K562 (cell line): ENCODE measurements around the gene PRKCB. TPM values are rescaled to one million over a fixed set of nuclear protein-coding genes. Genes with fewer than 3 reads are reported as not detected.
A peak's percentile ranks its signal among the peaks of the same experiment; 100 is the strongest.

Source experiments
- ATF2 ChIP-seq: sonication (generic); formaldehyde crosslinking; IDR thresholded peaks from 2 replicates; pipeline ENCODE4 v1.8.1; 2022; ENCODE audit warnings: missing genetic modification reagents
- HSF4 ChIP-seq: fragments of 250-450 bp; sonication (Bioruptor Pico); IDR thresholded peaks from 2 replicates; pipeline ENCODE4 v2.1.2; 2022; ENCODE audit warnings: mild to moderate bottlenecking, moderate library complexity, borderline replicate concordance
- NELFE ChIP-seq: IDR thresholded peaks from 2 replicates; pipeline ENCODE4 v1.6.1; 2011; ENCODE audit warnings: mild to moderate bottlenecking; ENCODE audit not compliant: insufficient read depth, insufficient read length
- PTBP1 ChIP-seq: fragments of 200-400 bp; formaldehyde crosslinking; IDR thresholded peaks from 2 replicates; pipeline ENCODE4 v1.6.1; 2017; ENCODE audit warnings: low read depth, low read length
- RNF219 ChIP-seq: fragments of 250-450 bp; sonication (Bioruptor Pico); IDR thresholded peaks from 2 replicates; pipeline ENCODE4 v1.5.0; 2022; ENCODE audit warnings: mild to moderate bottlenecking
- SAP30 ChIP-seq: fragments of 200-600 bp; sonication (generic); IDR thresholded peaks from 2 replicates; pipeline ENCODE4 v1.6.1; 2012; ENCODE audit warnings: borderline replicate concordance, low read depth, mild to moderate bottlenecking, moderate library complexity, low read length, control low read depth, inconsistent platforms; ENCODE audit not compliant: insufficient read depth, poor library complexity, severe bottlenecking
- SMARCA4 ChIP-seq: fragments of 450-650 bp; IDR thresholded peaks from 2 replicates; pipeline ENCODE4 v1.6.1; 2016
- TFE3 ChIP-seq: fragments of 450-650 bp; formaldehyde crosslinking; IDR thresholded peaks from 2 replicates; pipeline ENCODE4 v1.4.0; 2020; ENCODE audit warnings: mild to moderate bottlenecking, mixed read lengths
- UBTF ChIP-seq, 2 experiments: IDR thresholded peaks; 2 replicates each; pipeline ENCODE4 v1.6.1; 2012; ENCODE audit warnings: improper control_type of control experiment in 2 of 2, low read depth in 2 of 2, low read length in 2 of 2, borderline replicate concordance in 1 of 2
- ZBTB33 ChIP-seq: sonication (generic); formaldehyde crosslinking; IDR thresholded peaks from 2 replicates; pipeline ENCODE4 v1.8.1; 2023; ENCODE audit warnings: mild to moderate bottlenecking, missing genetic modification reagents
- ZFP36 ChIP-seq: fragments of 150-350 bp; IDR thresholded peaks from 2 replicates; pipeline ENCODE4 v1.6.1; 2018; ENCODE audit warnings: low read length, low read depth; ENCODE audit not compliant: partially characterized antibody
- polyA plus RNA-seq, 8 experiments: library from polyadenylated mRNA; depleted of rRNA in 4 of 8; stranded (reverse) in 5 of 8; unstranded in 3 of 8; fragments of >200 nt; fragmentation: Nextera tagmentation in 2 of 8; fragmentation: Illumina TruSeq in 1 of 8; extraction: Ambion mirVana in 2 of 8; extraction: Trizol in 1 of 8; gene quantifications; 2 replicates each; pipeline versions ENCODE4 v1.2.1 to v1.2.3, GENCODE V29; 2011 to 2014; ENCODE audit warnings: inconsistent platforms in 1 of 8, missing spikeins in 1 of 8
- total RNA-seq, 7 experiments: library from RNA; depleted of rRNA in 6 of 7; stranded (reverse); fragments of >200 nt in 6 of 7; fragmentation: Illumina TruSeq in 2 of 7; extraction: Trizol in 2 of 7; gene quantifications; 2 replicates each; pipeline versions ENCODE4 v1.2.1 to v1.2.3, GENCODE V29; 2011 to 2021; ENCODE audit warnings: low replicate concordance in 1 of 7
- TF ChIP-seq, protein P1 (sequence below): fragments of 150-350 bp; IDR thresholded peaks from 2 replicates; pipeline ENCODE4 v1.6.1; 2014; ENCODE audit warnings: low read depth, mild to moderate bottlenecking, low read length, borderline replicate concordance

Gene PRKCB
- total and polyA plus RNA-seq, 9 of the 15 experiments (the other 6 are each of a cell fraction or from before 2014, with no cell fraction given) = 49.9 to 276 (median 148) TPM

- no peak for TF ChIP-seq ATF2
- no peak for TF ChIP-seq NELFE
- TF ChIP-seq TFE3 (CRISPR knock-in tag) = no peak
- no peak for TF ChIP-seq PTBP1
- no peak for TF ChIP-seq SMARCA4
- TF ChIP-seq, protein P1, sequence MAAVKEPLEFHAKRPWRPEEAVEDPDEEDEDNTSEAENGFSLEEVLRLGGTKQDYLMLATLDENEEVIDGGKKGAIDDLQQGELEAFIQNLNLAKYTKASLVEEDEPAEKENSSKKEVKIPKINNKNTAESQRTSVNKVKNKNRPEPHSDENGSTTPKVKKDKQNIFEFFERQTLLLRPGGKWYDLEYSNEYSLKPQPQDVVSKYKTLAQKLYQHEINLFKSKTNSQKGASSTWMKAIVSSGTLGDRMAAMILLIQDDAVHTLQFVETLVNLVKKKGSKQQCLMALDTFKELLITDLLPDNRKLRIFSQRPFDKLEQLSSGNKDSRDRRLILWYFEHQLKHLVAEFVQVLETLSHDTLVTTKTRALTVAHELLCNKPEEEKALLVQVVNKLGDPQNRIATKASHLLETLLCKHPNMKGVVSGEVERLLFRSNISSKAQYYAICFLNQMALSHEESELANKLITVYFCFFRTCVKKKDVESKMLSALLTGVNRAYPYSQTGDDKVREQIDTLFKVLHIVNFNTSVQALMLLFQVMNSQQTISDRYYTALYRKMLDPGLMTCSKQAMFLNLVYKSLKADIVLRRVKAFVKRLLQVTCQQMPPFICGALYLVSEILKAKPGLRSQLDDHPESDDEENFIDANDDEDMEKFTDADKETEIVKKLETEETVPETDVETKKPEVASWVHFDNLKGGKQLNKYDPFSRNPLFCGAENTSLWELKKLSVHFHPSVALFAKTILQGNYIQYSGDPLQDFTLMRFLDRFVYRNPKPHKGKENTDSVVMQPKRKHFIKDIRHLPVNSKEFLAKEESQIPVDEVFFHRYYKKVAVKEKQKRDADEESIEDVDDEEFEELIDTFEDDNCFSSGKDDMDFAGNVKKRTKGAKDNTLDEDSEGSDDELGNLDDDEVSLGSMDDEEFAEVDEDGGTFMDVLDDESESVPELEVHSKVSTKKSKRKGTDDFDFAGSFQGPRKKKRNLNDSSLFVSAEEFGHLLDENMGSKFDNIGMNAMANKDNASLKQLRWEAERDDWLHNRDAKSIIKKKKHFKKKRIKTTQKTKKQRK = no peak
- TF ChIP-seq ZFP36 = no peak
- no peak for TF ChIP-seq HSF4 (CRISPR knock-in tag)
- TF ChIP-seq SAP30 = peak; percentile 15
- TF ChIP-seq UBTF (IDR thresholded peaks at IDR 0.05; ENCODE audit: borderline replicate concordance in 1 of 2, low read depth in 2 of 2, low read length in 2 of 2) = no peak
- TF ChIP-seq ZBTB33 = no peak
- no peak for TF ChIP-seq RNF219 (CRISPR knock-in tag)
These were observed 258 bp downstream of the PRKCB start (continued) for GRCh38 chr16:23836078-23836403.
